OCI-LY3 (cell line): ENCODE measurements around the gene GBP1.

Experiments used
- EZH2phosphoT487 ChIP-seq: fragments of 200-600 bp; shearing (Covaris generic); IDR thresholded peaks from 2 replicates; pipeline ENCODE4 v1.6.1; 2018; ENCODE audit warnings: antibody characterized with exemption, mixed run types, low read depth
- TF ChIP-seq, protein P1 (sequence below): fragments of 200-600, 300-600 bp; sonication (generic); IDR thresholded peaks from 2 replicates; pipeline ENCODE4 v1.5.1; 2014; ENCODE audit warnings: antibody characterized with exemption, low read length, low read depth

GRCh38 chr1:89047734-89048133 lies 17.3 kb downstream of the GBP1 start:
- TF ChIP-seq, protein P1, sequence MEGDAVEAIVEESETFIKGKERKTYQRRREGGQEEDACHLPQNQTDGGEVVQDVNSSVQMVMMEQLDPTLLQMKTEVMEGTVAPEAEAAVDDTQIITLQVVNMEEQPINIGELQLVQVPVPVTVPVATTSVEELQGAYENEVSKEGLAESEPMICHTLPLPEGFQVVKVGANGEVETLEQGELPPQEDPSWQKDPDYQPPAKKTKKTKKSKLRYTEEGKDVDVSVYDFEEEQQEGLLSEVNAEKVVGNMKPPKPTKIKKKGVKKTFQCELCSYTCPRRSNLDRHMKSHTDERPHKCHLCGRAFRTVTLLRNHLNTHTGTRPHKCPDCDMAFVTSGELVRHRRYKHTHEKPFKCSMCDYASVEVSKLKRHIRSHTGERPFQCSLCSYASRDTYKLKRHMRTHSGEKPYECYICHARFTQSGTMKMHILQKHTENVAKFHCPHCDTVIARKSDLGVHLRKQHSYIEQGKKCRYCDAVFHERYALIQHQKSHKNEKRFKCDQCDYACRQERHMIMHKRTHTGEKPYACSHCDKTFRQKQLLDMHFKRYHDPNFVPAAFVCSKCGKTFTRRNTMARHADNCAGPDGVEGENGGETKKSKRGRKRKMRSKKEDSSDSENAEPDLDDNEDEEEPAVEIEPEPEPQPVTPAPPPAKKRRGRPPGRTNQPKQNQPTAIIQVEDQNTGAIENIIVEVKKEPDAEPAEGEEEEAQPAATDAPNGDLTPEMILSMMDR = no peak
- no peak for TF ChIP-seq EZH2phosphoT487
